ENCODE measurements around the gene RGCC.

- no peak for TF ChIP-seq CTCF (IDR thresholded peaks at IDR 0.05)
- no peak for TF ChIP-seq POLR2A (IDR thresholded peaks at IDR 0.05; ENCODE audit: low read depth)
Measured at GRCh38 chr13:41456768-41457588, at the start of gene RGCC.
